CD4-positive, alpha-beta memory T cell (primary cell): ENCODE data around the gene FKBP10. TPM values are rescaled to one million over a fixed set of nuclear protein-coding genes. Genes with fewer than 3 reads are reported as not detected.
A peak's percentile ranks its signal among the peaks of the same experiment; 100 is the strongest.

Experiments
- CTCF ChIA-PET: fragments of 350-600 bp; sonication (Branson Sonifier 250); formaldehyde crosslinking; loops from one replicate; lab custom pipeline; 2021; ENCODE audit warnings: inconsistent platforms; ENCODE audit not compliant: partially characterized antibody; lab: Charles Lee
- POLR2A ChIA-PET: fragments of 350-600 bp; sonication (Branson Sonifier 250); formaldehyde crosslinking; loops from one replicate; lab custom pipeline; 2021; ENCODE audit not compliant: partially characterized antibody; lab: Charles Lee
- DNase-seq, 5 donors: peaks; one replicate each; pipeline versions ENCODE4 v3.0.0 to v3.0.0-alpha.2; 2020 to 2022; ENCODE audit warnings: mixed read lengths in 1 of 5
- H3K27ac ChIP-seq: one replicate; pipeline ENCODE4 v1.7.0; 2013; ENCODE audit warnings: low read depth, low read length
- H3K27me3 ChIP-seq: 2 replicates; pipeline ENCODE4 v1.7.0; 2013; ENCODE audit warnings: mild to moderate bottlenecking, low read length, moderate library complexity; ENCODE audit not compliant: insufficient read depth
- H3K36me3 ChIP-seq: 2 replicates; pipeline ENCODE4 v1.7.0; 2013; ENCODE audit warnings: mild to moderate bottlenecking, low read length, moderate library complexity; ENCODE audit not compliant: insufficient read depth
- H3K4me1 ChIP-seq: 2 replicates; pipeline ENCODE4 v1.7.0; 2013; ENCODE audit warnings: mild to moderate bottlenecking, low read length, moderate library complexity; ENCODE audit not compliant: insufficient read depth
- H3K4me3 ChIP-seq, 2 donors: one replicate each; pipeline ENCODE4 v1.7.0; 2013; ENCODE audit warnings: low read length in 2 of 2, mild to moderate bottlenecking in 1 of 2
- H3K9me3 ChIP-seq, 2 donors: one replicate each; pipeline ENCODE4 v1.7.0; 2013; ENCODE audit warnings: low read length in 2 of 2, control low read depth in 1 of 2; ENCODE audit not compliant: control insufficient read depth in 1 of 2
- H3K27ac Mint-ChIP-seq, 7 donors: one replicate each; pipeline ENCODE4 v1.8.0; 2020 to 2021; ENCODE audit warnings: mixed read lengths in 7 of 7, mild to moderate bottlenecking in 6 of 7, inconsistent platforms in 3 of 7, moderate library complexity in 3 of 7
- H3K27me3 Mint-ChIP-seq, 2 donors: one replicate each; pipeline ENCODE4 v1.8.0; 2020 to 2021; ENCODE audit warnings: mixed read lengths in 2 of 2
- H3K36me3 Mint-ChIP-seq, 2 donors: one replicate each; pipeline ENCODE4 v1.8.0; 2020 to 2021; ENCODE audit warnings: mixed read lengths in 2 of 2, inconsistent platforms in 1 of 2, mild to moderate bottlenecking in 1 of 2
- H3K4me1 Mint-ChIP-seq, 4 donors: one replicate each; pipeline ENCODE4 v1.8.0; 2020 to 2021; ENCODE audit warnings: mixed read lengths in 4 of 4, mild to moderate bottlenecking in 1 of 4
- H3K4me3 Mint-ChIP-seq, 8 donors: one replicate each; pipeline ENCODE4 v1.8.0; 2020 to 2021; ENCODE audit warnings: mixed read lengths in 8 of 8, mild to moderate bottlenecking in 7 of 8, moderate library complexity in 6 of 8, inconsistent platforms in 3 of 8
- H3K9me3 Mint-ChIP-seq, 8 donors: one replicate each; pipeline ENCODE4 v1.8.0; 2020 to 2021; ENCODE audit warnings: mixed read lengths in 8 of 8, mild to moderate bottlenecking in 5 of 8, inconsistent platforms in 3 of 8, moderate library complexity in 1 of 8
- intact Hi-C: fragments of 100-400 bp; cut with micrococcal nuclease; formaldehyde crosslinking; loops from one replicate; pipeline ENCODE4 v1.15.1; 2023
- polyA plus RNA-seq, 2 donors: library from polyadenylated mRNA; unstranded; fragments of 300-500 nt; fragmentation: Illumina TruSeq; gene quantifications; one replicate each; pipeline ENCODE4 v1.2.3, GENCODE V29; 2021
- total RNA-seq, 2 experiments: library from RNA; stranded (reverse); gene quantifications; one replicate each; pipeline ENCODE4 v1.2.3, GENCODE V29; 2021

Gene FKBP10
- total and polyA plus RNA-seq, 4 experiments from 2014 or later, result not detected

DNA sequence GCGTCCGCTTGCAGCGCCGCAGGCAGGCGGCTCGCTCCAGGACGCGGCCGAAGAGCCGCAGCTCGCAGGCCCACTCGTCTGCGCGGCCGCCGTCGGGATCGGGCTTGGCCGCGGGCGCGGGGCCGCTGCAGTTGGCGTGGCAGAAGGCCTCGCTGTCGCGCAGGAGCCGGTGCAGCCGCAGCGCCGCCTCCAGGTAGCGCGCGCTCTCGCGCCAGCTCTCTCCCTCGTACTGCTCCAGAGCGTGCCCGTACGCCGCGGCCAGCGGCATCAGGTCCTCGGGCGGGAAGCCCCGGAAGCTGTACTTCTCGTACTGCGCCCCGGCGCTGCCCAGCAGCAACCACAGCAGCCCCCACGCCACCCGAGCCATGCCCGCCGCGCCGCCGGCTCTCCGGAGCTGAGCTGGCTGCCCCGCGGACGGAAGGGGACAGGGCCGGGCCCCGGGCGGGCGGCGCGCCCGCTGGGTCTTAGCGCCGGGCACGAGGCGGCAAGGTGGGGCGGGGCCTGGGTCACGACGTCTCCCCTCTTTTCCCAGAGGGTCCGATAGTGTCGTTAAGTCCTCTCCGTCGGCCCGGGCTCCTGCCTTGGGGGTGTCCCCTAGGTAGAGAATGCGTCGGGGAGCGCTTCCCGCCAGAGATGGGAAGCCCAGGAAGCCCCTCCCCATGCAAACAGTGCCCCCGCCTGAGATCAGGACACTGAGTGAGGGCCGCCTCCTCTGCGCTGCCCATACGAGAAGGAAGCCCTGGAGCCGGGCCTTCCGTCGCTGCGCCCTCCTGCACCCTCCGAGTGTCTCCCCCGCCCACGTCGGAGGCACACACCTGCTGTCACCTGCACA is 1.0 kb upstream of the FKBP10 start, which contains the start of gene P3H4:
P3H4 (minus strand) TSS at position 401 of the 832 bp plus-strand sequence; CDS start at position 367, 34 bp downstream.
- peaks cover 0 to 5% of the 10 kb centered on the region in 2 donors for H3K36me3 Mint-ChIP-seq
- no peaks in the 10 kb centered on the region for H3K9me3 Mint-ChIP-seq
- peak within 1 kb of the TSS; percentile 87 to 97 (median 92) for H3K4me3 Mint-ChIP-seq
- ChIA-PET CTCF (interaction anchor here (1.0 to 3.9 kb wide), 13 partner anchors 11 to 154 kb away, joined by 3 to 35 read pairs (median 5); partner anchors contain the start of genes ACLY and JUP), POLR2A (interaction anchor here (0.9 to 3.8 kb wide), 13 partner anchors 8 to 205 kb away, joined by 3 to 25 read pairs (median 4); partner anchors contain the start of genes DNAJC7, EIF1, HAP1 and JUP)
- H3K36me3 ChIP-seq, result no peaks in the 10 kb centered on the region
- no peaks in the 10 kb centered on the region for H3K9me3 ChIP-seq
- H3K27ac Mint-ChIP-seq, result peak within 1 kb of the TSS; percentile 57 to 94 (median 75)
- peak; percentile 76 to 83 (median 80) for DNase-seq
- H3K27me3 Mint-ChIP-seq, result no peaks in the 10 kb centered on the region
- peak within 1 kb of the TSS; percentile 47 to 62 for H3K4me3 ChIP-seq
- H3K27ac ChIP-seq, result peak within 1 kb of the TSS; percentile 45
- peaks cover 20% of the 10 kb centered on the region for H3K4me1 ChIP-seq
- no peaks in the 10 kb centered on the region for H3K27me3 ChIP-seq
- H3K4me1 Mint-ChIP-seq, result peaks cover 14 to 28% (median 19%) of the 10 kb centered on the region in 4 donors
- intact Hi-C loops, result loop anchor here (1.0 to 5.0 kb wide), 2 partner anchors 10 to 121 kb away; partner anchors contain the start of gene ODAD4

- POLR2A ChIA-PET, result interaction anchor here (1.4 to 3.8 kb wide), 2 partner anchors 9 to 51 kb away, joined by 3 to 25 read pairs; partner anchors contain the start of gene KLHL11
- Mint-ChIP-seq H3K27ac (peak overlapping the region in 2 of 7 donors; percentile 18 to 79), H3K27me3 (no peaks in the 10 kb centered on the region)
These were observed 412 bp downstream of the FKBP10 start for GRCh38 chr17:41813152-41813680.

DNA sequence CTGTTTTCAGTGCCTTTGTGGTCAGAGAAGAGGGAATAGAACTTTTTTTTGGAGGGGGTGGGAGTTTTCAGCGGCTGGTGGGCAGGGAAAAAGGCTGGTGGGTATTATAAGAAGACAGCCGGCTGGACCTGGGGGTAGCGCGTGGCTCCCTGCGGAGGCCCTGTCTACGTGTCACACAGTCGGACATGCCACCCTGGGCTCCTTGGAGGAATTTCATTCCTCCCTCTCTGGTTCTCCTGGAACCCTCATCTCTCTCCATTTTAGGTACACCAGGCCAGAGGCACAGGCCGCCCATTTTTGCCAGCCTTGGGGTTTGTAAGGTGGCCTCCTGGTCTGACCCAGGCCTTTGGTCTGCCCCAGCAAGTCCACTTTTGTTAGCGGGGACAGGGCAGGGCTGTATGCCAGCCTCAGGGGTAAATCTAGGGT is 908 bp downstream of the FKBP10 start:
- Mint-ChIP-seq H3K4me3 (peak overlapping the region in 5 of 8 donors; percentile 47 to 84 (median 66)), H3K4me1 (peaks cover 14 to 28% (median 19%) of the 10 kb centered on the region in 4 donors), H3K27ac (peak overlapping the region in 1 of 7 donors; percentile 79), H3K9me3 (no peaks in the 10 kb centered on the region), H3K36me3 (peaks cover 0 to 5% of the 10 kb centered on the region in 2 donors), H3K27me3 (no peaks in the 10 kb centered on the region)
- ChIA-PET CTCF (no interaction called here), POLR2A (interaction anchor here (3.8 kb wide), 1 partner anchor 50 kb away, joined by 25 read pairs; the partner anchor contains the start of gene KLHL11)
- no peak for DNase-seq
- no peaks in the 10 kb centered on the region for H3K9me3 ChIP-seq
- no peaks in the 10 kb centered on the region for H3K36me3 ChIP-seq
- H3K27ac ChIP-seq, result no peak overlapping the region
- H3K27me3 ChIP-seq, result no peaks in the 10 kb centered on the region
- no peak overlapping the region for H3K4me3 ChIP-seq
- intact Hi-C loops, result loop anchor here (5.0 kb wide), 1 partner anchor 119 kb away; the partner anchor contains the start of gene ODAD4
- peaks cover 20% of the 10 kb centered on the region for H3K4me1 ChIP-seq

More at GRCh38 chr17:41813152-41813680, 412 bp downstream of the FKBP10 start:
- no peak for DNase-seq
- intact Hi-C loops, result loop anchor here (5.0 kb wide), 1 partner anchor 119 kb away; the partner anchor contains the start of gene ODAD4
- Histone ChIP-seq H3K4me1 (peaks cover 20% of the 10 kb centered on the region), H3K9me3 (no peaks in the 10 kb centered on the region), H3K27me3 (no peaks in the 10 kb centered on the region), H3K27ac (no peak overlapping the region), H3K36me3 (no peaks in the 10 kb centered on the region), H3K4me3 (no peak overlapping the region)
- Mint-ChIP-seq H3K36me3 (peaks cover 0 to 5% of the 10 kb centered on the region in 2 donors), H3K9me3 (no peaks in the 10 kb centered on the region), H3K4me1 (peaks cover 14 to 28% (median 19%) of the 10 kb centered on the region in 4 donors), H3K4me3 (peak overlapping the region in 7 of 8 donors; percentile 26 to 84 (median 76))
- CTCF ChIA-PET, result interaction anchor here (0.8 kb wide), 1 partner anchor 76 kb away, joined by 3 read pairs; no protein-coding TSS in a partner anchor

GRCh38 chr17:41814195-41814594 is 1.4 kb downstream of the FKBP10 start:
- Histone ChIP-seq H3K9me3 (no peaks in the 10 kb centered on the region), H3K27ac (no peak overlapping the region), H3K4me1 (peaks cover 20% of the 10 kb centered on the region), H3K4me3 (no peak overlapping the region), H3K27me3 (no peaks in the 10 kb centered on the region), H3K36me3 (no peaks in the 10 kb centered on the region)
- H3K27me3 Mint-ChIP-seq, result no peaks in the 10 kb centered on the region
- H3K9me3 Mint-ChIP-seq, result no peaks in the 10 kb centered on the region
- no peak for DNase-seq
- H3K4me3 Mint-ChIP-seq, result peak overlapping the region in 1 of 8 donors; percentile 4
- intact Hi-C loops, result loop anchor here (5.0 kb wide), 1 partner anchor 118 kb away; the partner anchor contains the start of gene ODAD4
- CTCF ChIA-PET, result interaction anchor here (0.6 to 1.3 kb wide), 2 partner anchors 13 to 14 kb away, joined by 4 to 5 read pairs; no protein-coding TSS in a partner anchor
- H3K36me3 Mint-ChIP-seq, result peaks cover 0 to 5% of the 10 kb centered on the region in 2 donors
- peaks cover 14 to 28% (median 19%) of the 10 kb centered on the region in 4 donors for H3K4me1 Mint-ChIP-seq
- no peak overlapping the region for H3K27ac Mint-ChIP-seq
- POLR2A ChIA-PET, result no interaction called here

- Histone ChIP-seq H3K36me3 (no peaks in the 10 kb centered on the region), H3K27me3 (no peaks in the 10 kb centered on the region), H3K27ac (no peak overlapping the region), H3K4me3 (no peak overlapping the region), H3K4me1 (peaks cover 9% of the 10 kb centered on the region), H3K9me3 (no peaks in the 10 kb centered on the region)
- ChIA-PET CTCF (interaction anchor here (0.6 kb wide), 1 partner anchor 63 kb away, joined by 5 read pairs; no protein-coding TSS in a partner anchor), POLR2A (no interaction called here)
- no peaks in the 10 kb centered on the region for H3K9me3 Mint-ChIP-seq
- DNase-seq, result no peak
- intact Hi-C loops, result no loop called here
- peaks cover 6 to 10% (median 8%) of the 10 kb centered on the region in 4 donors for H3K4me1 Mint-ChIP-seq
- no peak overlapping the region for H3K4me3 Mint-ChIP-seq
- peaks cover 0 to 3% of the 10 kb centered on the region in 2 donors for H3K36me3 Mint-ChIP-seq
- H3K27me3 Mint-ChIP-seq, result no peaks in the 10 kb centered on the region
- H3K27ac Mint-ChIP-seq, result no peak overlapping the region
These were observed 4.0 kb downstream of the FKBP10 start for GRCh38 chr17:41816637-41817320.

DNA sequence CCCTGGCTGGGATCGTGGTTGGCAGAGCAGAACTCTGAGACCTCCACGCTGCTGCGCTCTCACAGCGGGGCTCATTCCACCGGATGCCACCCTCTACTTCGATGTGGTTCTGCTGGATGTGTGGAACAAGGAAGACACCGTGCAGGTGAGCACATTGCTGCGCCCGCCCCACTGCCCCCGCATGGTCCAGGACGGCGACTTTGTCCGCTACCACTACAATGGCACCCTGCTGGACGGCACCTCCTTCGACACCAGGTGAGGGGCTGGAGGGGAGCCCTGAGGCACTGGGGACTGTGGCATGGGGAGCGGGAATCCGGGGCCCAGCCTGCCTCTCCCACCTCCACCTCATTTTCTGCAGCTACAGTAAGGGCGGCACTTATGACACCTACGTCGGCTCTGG is 5.2 kb downstream of the FKBP10 start:
- Mint-ChIP-seq H3K4me1 (peaks cover 0 to 5% (median 2%) of the 10 kb centered on the region in 4 donors), H3K9me3 (no peaks in the 10 kb centered on the region), H3K27ac (no peak overlapping the region), H3K4me3 (no peak overlapping the region), H3K27me3 (no peaks in the 10 kb centered on the region), H3K36me3 (no peaks in the 10 kb centered on the region)
- DNase-seq, result no peak
- POLR2A ChIA-PET, result no interaction called here
- CTCF ChIA-PET, result no interaction called here
- intact Hi-C loops, result no loop called here
- H3K27me3 ChIP-seq, result no peaks in the 10 kb centered on the region
- H3K4me3 ChIP-seq, result no peak overlapping the region
- H3K9me3 ChIP-seq, result no peaks in the 10 kb centered on the region
- H3K36me3 ChIP-seq, result no peaks in the 10 kb centered on the region
- no peak overlapping the region for H3K27ac ChIP-seq
- no peaks in the 10 kb centered on the region for H3K4me1 ChIP-seq
